ENCODE measurements around the gene ADCY1. TPM values are rescaled to one million over a fixed set of nuclear protein-coding genes. Genes with fewer than 3 reads are reported as not detected.

Gene ADCY1
- total and polyA plus RNA-seq, 2 donors from 2014 or later, result 2.9 to 3.7 TPM

DNA sequence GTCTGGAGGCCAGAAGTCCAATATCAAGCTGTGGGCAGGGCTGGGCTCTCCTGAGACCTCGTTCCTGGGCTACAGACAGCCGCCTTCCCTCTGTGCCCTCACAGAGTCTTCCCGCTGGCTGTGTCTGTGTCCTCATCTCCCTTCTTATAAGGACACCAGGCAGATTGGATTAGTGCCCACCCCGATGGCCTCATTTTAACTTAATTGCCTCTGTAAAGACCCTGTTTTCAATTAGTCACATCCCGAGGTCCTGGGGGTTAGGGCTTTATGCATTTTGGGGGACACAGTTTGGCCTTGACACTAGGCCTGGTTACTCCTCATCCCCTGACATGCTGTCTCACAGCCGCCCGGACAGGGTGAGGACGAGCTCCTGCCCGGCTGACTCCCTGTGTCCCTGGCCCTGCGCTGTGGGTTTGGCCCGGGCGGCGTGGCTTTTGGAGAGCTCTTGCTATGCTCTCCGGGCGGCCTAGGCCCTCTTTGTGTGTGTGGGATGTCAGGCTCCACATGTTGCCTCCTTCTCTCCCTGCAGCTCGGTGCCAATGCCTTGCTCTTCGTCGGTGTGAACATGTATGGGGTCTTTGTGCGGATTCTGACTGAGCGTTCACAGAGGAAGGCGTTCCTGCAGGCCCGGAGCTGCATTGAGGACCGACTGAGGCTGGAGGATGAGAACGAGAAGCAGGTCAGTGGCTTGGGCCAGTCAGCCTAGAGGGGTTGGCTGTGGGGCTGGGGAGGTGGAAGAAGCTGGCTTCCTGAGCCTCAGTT is 18.2 kb downstream of the ADCY1 start:
- Histone ChIP-seq H3K36me3 (ENCODE audit: control insufficient read depth in 2 of 3, insufficient read depth in 3 of 3, low read length in 3 of 3) (no peaks in the 10 kb centered on the region), H3K4me3 (ENCODE audit: low read length in 3 of 3) (no peak overlapping the region), H3K27me3 (ENCODE audit: control insufficient read depth, insufficient read depth, low read length) (no peaks in the 10 kb centered on the region), H3K9ac (ENCODE audit: low read length in 3 of 3) (no peak overlapping the region), H3K9me3 (ENCODE audit: control insufficient read depth in 2 of 3, insufficient read depth in 1 of 3, low read length in 3 of 3) (no peaks in the 10 kb centered on the region), H3K4me1 (ENCODE audit: control insufficient read depth in 2 of 3, insufficient read depth in 2 of 3, low read depth in 1 of 3, low read length in 3 of 3) (no peaks in the 10 kb centered on the region), H3K27ac (ENCODE audit: low read depth in 2 of 2, low read length in 2 of 2) (no peak overlapping the region)
- FAIRE-seq (no peak), DNase-seq (peak in 2 of 5 donors; percentile 23 to 60)
- TF ChIP-seq, protein P1, sequence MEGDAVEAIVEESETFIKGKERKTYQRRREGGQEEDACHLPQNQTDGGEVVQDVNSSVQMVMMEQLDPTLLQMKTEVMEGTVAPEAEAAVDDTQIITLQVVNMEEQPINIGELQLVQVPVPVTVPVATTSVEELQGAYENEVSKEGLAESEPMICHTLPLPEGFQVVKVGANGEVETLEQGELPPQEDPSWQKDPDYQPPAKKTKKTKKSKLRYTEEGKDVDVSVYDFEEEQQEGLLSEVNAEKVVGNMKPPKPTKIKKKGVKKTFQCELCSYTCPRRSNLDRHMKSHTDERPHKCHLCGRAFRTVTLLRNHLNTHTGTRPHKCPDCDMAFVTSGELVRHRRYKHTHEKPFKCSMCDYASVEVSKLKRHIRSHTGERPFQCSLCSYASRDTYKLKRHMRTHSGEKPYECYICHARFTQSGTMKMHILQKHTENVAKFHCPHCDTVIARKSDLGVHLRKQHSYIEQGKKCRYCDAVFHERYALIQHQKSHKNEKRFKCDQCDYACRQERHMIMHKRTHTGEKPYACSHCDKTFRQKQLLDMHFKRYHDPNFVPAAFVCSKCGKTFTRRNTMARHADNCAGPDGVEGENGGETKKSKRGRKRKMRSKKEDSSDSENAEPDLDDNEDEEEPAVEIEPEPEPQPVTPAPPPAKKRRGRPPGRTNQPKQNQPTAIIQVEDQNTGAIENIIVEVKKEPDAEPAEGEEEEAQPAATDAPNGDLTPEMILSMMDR (IDR thresholded peaks at IDR 0.05; ENCODE audit: borderline replicate concordance, extremely low read depth, insufficient read depth), result no peak
- intact Hi-C loops (cut with DNase I), result no loop called here

DNA sequence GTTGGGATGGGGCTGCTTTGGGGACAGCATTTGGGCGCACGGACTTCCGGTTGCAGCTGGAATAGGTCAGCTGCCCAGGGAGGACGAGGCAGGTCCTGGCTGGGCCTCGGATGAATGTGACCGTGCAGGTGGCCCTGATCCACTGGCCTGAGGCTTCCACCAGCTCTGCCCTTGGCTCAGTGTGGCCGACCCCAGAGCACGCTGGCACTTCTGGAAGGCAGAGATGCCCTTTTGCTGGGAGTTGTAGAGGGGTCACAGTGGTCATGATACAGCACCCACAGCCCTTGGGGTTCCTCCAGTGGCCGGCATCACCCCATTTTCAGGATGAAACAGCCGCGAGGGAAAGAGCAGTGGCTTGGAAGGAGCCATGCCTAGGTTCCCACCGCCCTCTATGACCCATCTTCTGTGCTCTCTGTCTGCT is 19.0 kb downstream of the ADCY1 start:
- Histone ChIP-seq H3K4me3 (ENCODE audit: low read length in 3 of 3) (no peak overlapping the region), H3K27me3 (ENCODE audit: control insufficient read depth, insufficient read depth, low read length) (no peaks in the 10 kb centered on the region), H3K27ac (ENCODE audit: low read depth in 2 of 2, low read length in 2 of 2) (no peak overlapping the region), H3K4me1 (ENCODE audit: control insufficient read depth in 2 of 3, insufficient read depth in 2 of 3, low read depth in 1 of 3, low read length in 3 of 3) (no peaks in the 10 kb centered on the region), H3K9ac (ENCODE audit: low read length in 3 of 3) (no peak overlapping the region), H3K9me3 (ENCODE audit: control insufficient read depth in 2 of 3, insufficient read depth in 1 of 3, low read length in 3 of 3) (no peaks in the 10 kb centered on the region), H3K36me3 (ENCODE audit: control insufficient read depth in 2 of 3, insufficient read depth in 3 of 3, low read length in 3 of 3) (no peaks in the 10 kb centered on the region)
- DNase-seq (peak in 1 of 5 donors; percentile 61), FAIRE-seq (no peak)
- intact Hi-C loops (cut with DNase I), result no loop called here
- TF ChIP-seq, protein P1 (IDR thresholded peaks at IDR 0.05; ENCODE audit: borderline replicate concordance, extremely low read depth, insufficient read depth), result no peak

DNA sequence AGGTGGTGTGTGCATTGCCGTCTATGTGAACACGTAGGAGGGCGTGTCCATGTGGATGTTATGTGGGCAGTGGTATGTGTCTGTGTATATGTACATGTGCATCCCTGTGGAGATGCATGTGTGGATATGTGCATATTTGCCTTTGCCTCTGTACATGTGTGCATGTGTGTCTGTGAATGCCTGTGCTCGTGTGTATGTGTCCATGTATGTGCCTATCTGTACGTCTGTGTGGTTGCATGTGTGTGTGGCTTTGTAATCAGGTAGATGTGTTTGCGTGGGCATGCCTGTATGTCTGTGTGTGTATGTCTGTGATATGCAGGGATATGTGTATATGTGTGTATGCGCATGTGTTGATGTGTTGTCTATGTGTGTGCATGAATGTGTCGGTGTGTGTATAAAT is 19.7 kb downstream of the ADCY1 start:
- H3K9me3 ChIP-seq (ENCODE audit: control insufficient read depth in 2 of 3, insufficient read depth in 1 of 3, low read length in 3 of 3), result no peaks in the 10 kb centered on the region
- no peaks in the 10 kb centered on the region for H3K27me3 ChIP-seq (ENCODE audit: control insufficient read depth, insufficient read depth, low read length)
- H3K4me1 ChIP-seq (ENCODE audit: control insufficient read depth in 2 of 3, insufficient read depth in 2 of 3, low read depth in 1 of 3, low read length in 3 of 3), result no peaks in the 10 kb centered on the region
- no peaks in the 10 kb centered on the region for H3K36me3 ChIP-seq (ENCODE audit: control insufficient read depth in 2 of 3, insufficient read depth in 3 of 3, low read length in 3 of 3)
- no peak overlapping the region for H3K9ac ChIP-seq (ENCODE audit: low read length in 3 of 3)
- H3K27ac ChIP-seq (ENCODE audit: low read depth in 2 of 2, low read length in 2 of 2), result no peak overlapping the region
- DNase-seq, result peak in 1 of 5 donors; percentile 11
- intact Hi-C loops (cut with DNase I), result no loop called here
- no peak for FAIRE-seq
- H3K4me3 ChIP-seq (ENCODE audit: low read length in 3 of 3), result no peak overlapping the region
- TF ChIP-seq, protein P1 (IDR thresholded peaks at IDR 0.05; ENCODE audit: borderline replicate concordance, extremely low read depth, insufficient read depth), result no peak
